Hepatocyte (in vitro differentiated cells): Measurements from ENCODE around the gene NUCB1. TPM values are rescaled to one million over a fixed set of nuclear protein-coding genes. Genes with fewer than 3 reads are reported as not detected.
A peak's percentile ranks its signal among the peaks of the same experiment; 100 is the strongest.

Source experiments
- DNase-seq: peaks from one replicate; pipeline ENCODE4 v3.0.0-alpha.2; 2016; ENCODE audit warnings: low spot score
- H2AFZ ChIP-seq: fragments of 200-600 bp; sonication (generic); 2 replicates; pipeline ENCODE4 v1.6.0; 2016; ENCODE audit warnings: antibody characterized with exemption, mild to moderate bottlenecking
- H3K27ac ChIP-seq: fragments of 200-600 bp; sonication (generic); 2 replicates; pipeline ENCODE4 v1.5.1; 2016; ENCODE audit warnings: mild to moderate bottlenecking
- H3K27me3 ChIP-seq: fragments of 200-600 bp; sonication (generic); 2 replicates; pipeline ENCODE4 v1.6.1; 2016
- H3K36me3 ChIP-seq: fragments of 200-600 bp; sonication (generic); replicated peaks from 2 replicates; pipeline ENCODE4 v1.5.1; 2016; ENCODE audit warnings: low read depth; ENCODE audit not compliant: insufficient read depth
- H3K4me1 ChIP-seq: fragments of 200-600 bp; sonication (generic); 2 replicates; pipeline ENCODE4 v1.5.1; 2016; ENCODE audit warnings: mild to moderate bottlenecking, moderate library complexity; ENCODE audit not compliant: insufficient read depth
- H3K4me2 ChIP-seq: fragments of 200-600 bp; sonication (generic); 2 replicates; pipeline ENCODE4 v1.6.0; 2016
- H3K4me3 ChIP-seq: fragments of 200-600 bp; sonication (generic); 2 replicates; pipeline ENCODE4 v1.5.1; 2016; ENCODE audit warnings: mild to moderate bottlenecking
- H3K79me2 ChIP-seq: fragments of 200-600 bp; sonication (generic); 2 replicates; pipeline ENCODE4 v1.6.0; 2017; ENCODE audit warnings: mild to moderate bottlenecking
- H3K9me2 ChIP-seq: fragments of 200-600 bp; sonication (generic); replicated peaks from 2 replicates; pipeline ENCODE4 v1.6.0; 2017; ENCODE audit warnings: mild to moderate bottlenecking; ENCODE audit not compliant: insufficient read depth
- H3K9me3 ChIP-seq: fragments of 200-600 bp; sonication (generic); 2 replicates; pipeline ENCODE4 v1.5.1; 2016; ENCODE audit warnings: low read depth, mild to moderate bottlenecking
- H4K20me1 ChIP-seq: fragments of 200-600 bp; sonication (generic); 2 replicates; pipeline ENCODE4 v1.6.0; 2016; ENCODE audit warnings: mild to moderate bottlenecking; ENCODE audit not compliant: insufficient read depth, poor library complexity, severe bottlenecking
- EZH2 ChIP-seq: fragments of 200-600 bp; sonication (generic); IDR thresholded peaks from 2 replicates; pipeline ENCODE4 v1.6.1; 2016; ENCODE audit warnings: antibody characterized with exemption, mild to moderate bottlenecking, borderline replicate concordance
- EZH2phosphoT487 ChIP-seq: fragments of 200-600 bp; sonication (generic); IDR thresholded peaks from one replicate; pipeline ENCODE4 v1.6.1; 2018; ENCODE audit warnings: antibody characterized with exemption, mild to moderate bottlenecking, low read depth, moderate library complexity; ENCODE audit not compliant: unreplicated experiment, severe bottlenecking
- WGBS: methylation state at CpG from one replicate; pipeline ENCODE4 v1.1.6; 2016; ENCODE audit warnings: low lambda C conversion rate; ENCODE audit errors: missing lambda C conversion rate; 5-methylcytosine and 5-hydroxymethylcytosine counted together
- polyA plus RNA-seq: library from polyadenylated mRNA; unstranded; fragments of >200 nt; fragmentation: Nextera tagmentation; extraction: Ambion mirVana; gene quantifications from 2 replicates; pipeline ENCODE4 v1.2.1, GENCODE V29; 2016
- total RNA-seq: library from RNA; depleted of rRNA; stranded (reverse); fragments of >200 nt; gene quantifications from 2 replicates; pipeline ENCODE4 v1.2.3, GENCODE V29; 2014
- TF ChIP-seq, protein P1 (sequence below): fragments of 200-600 bp; sonication (generic); IDR thresholded peaks from 2 replicates; pipeline ENCODE4 v1.5.1; 2016; ENCODE audit warnings: antibody characterized with exemption, mild to moderate bottlenecking; ENCODE audit not compliant: poor library complexity

The NUCB1 gene
- total and polyA plus RNA-seq, 2 experiments from 2014 or later = 283 to 339 TPM

DNA sequence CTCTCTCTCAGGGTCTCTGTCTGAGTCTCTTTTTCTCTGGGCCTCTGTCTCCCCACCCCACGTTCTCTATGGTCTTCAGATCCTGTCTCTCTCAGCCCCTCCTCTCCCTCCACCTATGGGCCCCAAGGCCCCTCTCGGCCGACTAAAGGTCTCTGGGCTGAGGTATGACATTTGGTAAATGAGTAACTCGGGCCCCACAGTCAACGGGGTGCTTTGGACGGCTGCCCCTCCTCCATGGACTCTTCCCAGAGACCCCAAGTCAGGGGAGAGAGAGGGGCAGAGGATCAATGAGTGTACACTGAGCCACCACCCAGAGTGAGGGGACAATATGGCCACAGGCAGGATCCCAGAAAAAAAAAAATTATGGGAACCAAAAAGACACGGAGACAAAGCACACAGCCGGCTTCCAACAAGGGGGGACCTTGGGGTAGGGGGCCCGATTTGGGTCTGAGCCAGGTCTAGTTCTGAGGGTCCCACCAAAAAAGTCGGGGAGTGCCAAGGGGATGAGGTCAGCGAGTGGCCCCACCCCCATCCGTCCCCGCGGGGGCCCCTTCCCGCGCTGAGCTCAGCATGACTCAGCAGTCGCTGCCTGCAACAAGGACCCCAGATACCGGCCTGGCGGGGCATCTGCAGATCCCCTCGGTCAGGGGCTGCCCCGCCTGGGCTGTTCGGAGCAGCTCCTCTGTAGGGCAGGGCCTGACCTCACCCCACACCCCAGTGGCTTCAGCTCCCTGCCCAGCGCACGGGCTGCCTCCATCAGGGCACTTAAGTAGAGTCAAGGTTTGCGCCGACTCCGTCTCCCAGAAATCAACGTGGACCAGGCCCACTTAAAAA lies 63.5 kb downstream of the NUCB1 start:
- peak; percentile 91 for DNase-seq
- 8% methylated on average over 24 of the region's 28 CpGs for WGBS

DNA sequence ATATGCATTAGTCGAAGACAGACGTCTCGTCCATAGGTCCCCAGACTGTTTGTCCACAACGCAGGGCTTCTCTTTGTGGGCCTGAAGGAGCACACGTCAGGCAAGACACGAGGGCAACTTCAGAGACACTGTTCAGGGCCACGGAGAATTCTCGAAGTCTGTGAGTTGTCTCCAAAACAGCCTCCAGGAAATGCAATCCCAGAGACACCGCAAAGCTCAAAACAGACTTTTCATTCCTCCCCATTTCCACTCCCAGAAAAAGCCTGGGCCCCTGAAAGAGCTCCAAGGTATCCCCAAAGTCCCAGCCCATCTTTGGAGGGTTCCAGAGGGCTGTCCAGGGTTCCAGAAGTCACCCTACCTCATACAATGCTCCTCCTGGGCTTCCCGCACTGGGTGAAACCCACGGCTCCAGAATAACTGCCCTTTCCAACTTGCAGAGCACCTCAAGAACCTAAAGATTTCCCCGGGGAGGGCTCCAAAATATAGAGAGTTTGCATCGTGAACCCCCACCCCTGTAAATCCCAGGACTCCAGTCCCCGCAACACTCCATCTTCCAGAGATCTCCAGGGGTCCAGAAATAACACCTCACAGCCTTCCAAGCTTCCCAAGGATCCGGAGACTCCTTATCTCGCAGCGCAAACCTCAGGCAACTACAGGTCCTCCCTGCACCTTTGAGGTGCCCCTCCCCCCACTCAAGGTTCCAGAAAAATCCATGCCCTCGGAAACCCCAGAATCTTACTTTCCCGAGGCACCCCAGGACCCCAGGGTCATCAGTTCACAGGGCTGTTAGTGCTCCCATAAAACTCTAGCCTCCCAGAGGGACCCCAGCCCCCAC lies 64.3 kb downstream of the NUCB1 start:
- 17% methylated on average over 19 of the region's 19 CpGs for WGBS
- peak overlapping the region; percentile 82 for H3K4me2 ChIP-seq
- peak overlapping the region; percentile 12 for H3K4me3 ChIP-seq
- peaks cover 20% of the 10 kb centered on the region for H3K79me2 ChIP-seq
- peaks cover 21% of the 10 kb centered on the region for H4K20me1 ChIP-seq
- no peaks in the 10 kb centered on the region for H3K9me3 ChIP-seq
- peaks cover 27% of the 10 kb centered on the region for H3K4me1 ChIP-seq
- peak overlapping the region; percentile 100 for H3K27ac ChIP-seq
- no peaks in the 10 kb centered on the region for H3K36me3 ChIP-seq
- DNase-seq = peak; percentile 82
- no peaks in the 10 kb centered on the region for H3K27me3 ChIP-seq
- H3K9me2 ChIP-seq = no peaks in the 10 kb centered on the region
- no peak overlapping the region for H2AFZ ChIP-seq
- TF ChIP-seq EZH2phosphoT487 (no peak), EZH2 (no peak)
- TF ChIP-seq, protein P1, sequence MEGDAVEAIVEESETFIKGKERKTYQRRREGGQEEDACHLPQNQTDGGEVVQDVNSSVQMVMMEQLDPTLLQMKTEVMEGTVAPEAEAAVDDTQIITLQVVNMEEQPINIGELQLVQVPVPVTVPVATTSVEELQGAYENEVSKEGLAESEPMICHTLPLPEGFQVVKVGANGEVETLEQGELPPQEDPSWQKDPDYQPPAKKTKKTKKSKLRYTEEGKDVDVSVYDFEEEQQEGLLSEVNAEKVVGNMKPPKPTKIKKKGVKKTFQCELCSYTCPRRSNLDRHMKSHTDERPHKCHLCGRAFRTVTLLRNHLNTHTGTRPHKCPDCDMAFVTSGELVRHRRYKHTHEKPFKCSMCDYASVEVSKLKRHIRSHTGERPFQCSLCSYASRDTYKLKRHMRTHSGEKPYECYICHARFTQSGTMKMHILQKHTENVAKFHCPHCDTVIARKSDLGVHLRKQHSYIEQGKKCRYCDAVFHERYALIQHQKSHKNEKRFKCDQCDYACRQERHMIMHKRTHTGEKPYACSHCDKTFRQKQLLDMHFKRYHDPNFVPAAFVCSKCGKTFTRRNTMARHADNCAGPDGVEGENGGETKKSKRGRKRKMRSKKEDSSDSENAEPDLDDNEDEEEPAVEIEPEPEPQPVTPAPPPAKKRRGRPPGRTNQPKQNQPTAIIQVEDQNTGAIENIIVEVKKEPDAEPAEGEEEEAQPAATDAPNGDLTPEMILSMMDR = no peak

More for the DNA sequence above, 63.5 kb downstream of the NUCB1 start:
- Histone ChIP-seq H3K79me2 (peaks cover 20% of the 10 kb centered on the region), H3K4me1 (peaks cover 27% of the 10 kb centered on the region), H3K36me3 (no peaks in the 10 kb centered on the region), H2AFZ (no peak overlapping the region), H3K27me3 (no peaks in the 10 kb centered on the region), H3K4me3 (peak overlapping the region; percentile 12), H3K27ac (peak overlapping the region; percentile 100), H3K9me2 (no peaks in the 10 kb centered on the region), H3K9me3 (no peaks in the 10 kb centered on the region), H4K20me1 (peaks cover 21% of the 10 kb centered on the region), H3K4me2 (peak overlapping the region; percentile 82)
- TF ChIP-seq EZH2 = no peak
- TF ChIP-seq, protein P1 = no peak
- TF ChIP-seq EZH2phosphoT487 = no peak

DNA sequence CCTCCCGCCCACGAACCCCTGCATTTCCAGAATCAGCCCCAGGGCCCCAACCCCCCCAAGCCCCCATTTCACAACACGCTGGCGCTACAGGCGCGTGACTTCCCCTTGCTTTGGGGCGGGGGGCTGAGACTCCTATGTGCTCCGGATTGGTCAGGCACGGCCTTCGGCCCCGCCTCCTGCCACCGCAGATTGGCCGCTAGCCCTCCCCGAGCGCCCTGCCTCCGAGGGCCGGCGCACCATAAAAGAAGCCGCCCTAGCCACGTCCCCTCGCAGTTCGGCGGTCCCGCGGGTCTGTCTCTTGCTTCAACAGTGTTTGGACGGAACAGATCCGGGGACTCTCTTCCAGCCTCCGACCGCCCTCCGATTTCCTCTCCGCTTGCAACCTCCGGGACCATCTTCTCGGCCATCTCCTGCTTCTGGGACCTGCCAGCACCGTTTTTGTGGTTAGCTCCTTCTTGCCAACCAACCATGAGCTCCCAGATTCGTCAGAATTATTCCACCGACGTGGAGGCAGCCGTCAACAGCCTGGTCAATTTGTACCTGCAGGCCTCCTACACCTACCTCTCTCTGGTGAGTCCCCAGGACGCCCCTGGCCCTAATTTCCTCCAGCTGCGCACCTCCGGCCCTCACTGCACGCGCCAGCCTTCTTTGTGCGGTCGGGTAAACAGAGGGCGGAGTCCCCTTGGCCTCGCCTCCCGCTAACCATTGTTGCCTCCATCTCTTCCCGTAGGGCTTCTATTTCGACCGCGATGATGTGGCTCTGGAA lies 65.1 kb downstream of the NUCB1 start, which contains the start of gene FTL:
FTL (plus strand) TSS at position 270 of the 766 bp plus-strand sequence; CDS start at position 469, 199 bp downstream.
- Histone ChIP-seq H3K9me3 (no peaks in the 10 kb centered on the region), H3K4me2 (peak within 1 kb of the TSS; percentile 85), H3K36me3 (no peaks in the 10 kb centered on the region), H3K4me3 (peak within 1 kb of the TSS; percentile 83), H3K27me3 (no peaks in the 10 kb centered on the region), H3K27ac (peak within 1 kb of the TSS; percentile 100), H3K4me1 (peaks cover 27% of the 10 kb centered on the region), H3K79me2 (peaks cover 20% of the 10 kb centered on the region), H2AFZ (no peak within 1 kb of the TSS), H3K9me2 (no peaks in the 10 kb centered on the region), H4K20me1 (peaks cover 21% of the 10 kb centered on the region)
- TF ChIP-seq, protein P1 = no peak
- TF ChIP-seq EZH2 = no peak
- no peak for TF ChIP-seq EZH2phosphoT487
- peak; percentile 97 for DNase-seq
- WGBS = under 1% methylated on average over 45 of the region's 52 CpGs
